Measurements from ENCODE around the gene PSME2. TPM values are rescaled to one million over a fixed set of nuclear protein-coding genes. Genes with fewer than 3 reads are reported as not detected.

Gene PSME2
- total and polyA plus RNA-seq, 9 of the 15 experiments (the other 6 are each of a cell fraction or from before 2014, with no cell fraction given), result 111 to 579 (median 159) TPM

DNA sequence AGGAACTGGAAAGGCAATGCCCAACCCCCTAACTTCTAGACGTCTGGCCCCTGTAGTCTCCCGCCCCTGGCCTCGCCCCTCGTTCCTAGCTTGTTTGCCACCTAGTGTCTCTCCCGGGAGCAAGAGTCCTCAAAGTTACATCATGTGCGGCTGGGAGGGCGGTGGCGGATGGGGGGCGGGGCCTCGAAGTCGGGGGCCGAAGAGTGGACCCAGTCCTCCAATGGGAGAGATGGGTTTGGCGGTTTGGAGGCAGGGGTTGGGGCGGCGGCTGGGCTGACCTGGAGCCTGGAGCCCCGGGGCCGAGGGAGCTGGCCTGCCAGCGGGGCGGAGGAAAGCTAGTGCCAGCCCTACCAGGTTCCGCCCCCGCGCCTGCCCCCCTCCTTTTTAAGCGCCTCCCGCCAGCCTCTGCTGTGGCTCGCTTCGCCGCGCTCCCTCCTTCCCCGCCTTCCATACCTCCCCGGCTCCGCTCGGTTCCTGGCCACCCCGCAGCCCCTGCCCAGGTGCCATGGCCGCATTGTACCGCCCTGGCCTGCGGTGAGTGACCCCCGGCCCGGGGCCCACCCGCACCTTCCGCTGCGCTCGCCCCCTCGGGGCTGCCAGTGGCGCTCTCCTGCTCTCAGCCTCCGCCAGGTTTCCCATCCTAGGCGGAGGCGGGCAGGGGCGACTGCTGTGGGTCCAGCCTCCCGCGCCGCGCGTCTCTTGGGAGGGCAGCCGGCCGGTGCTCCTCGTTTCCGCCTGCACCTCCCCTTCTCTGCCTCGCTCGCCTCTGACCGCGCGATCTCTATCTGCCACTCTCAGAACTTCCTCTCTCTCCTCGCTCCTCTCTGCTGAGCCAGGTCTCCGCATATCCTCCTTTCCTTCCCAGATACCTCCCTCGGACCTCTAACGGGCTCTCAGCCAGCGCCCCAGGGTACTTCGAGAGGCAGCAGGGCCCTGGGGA is 52.2 kb downstream of the PSME2 start, which contains the start of gene PCK2 (continued):
- TF ChIP-seq, protein P1, sequence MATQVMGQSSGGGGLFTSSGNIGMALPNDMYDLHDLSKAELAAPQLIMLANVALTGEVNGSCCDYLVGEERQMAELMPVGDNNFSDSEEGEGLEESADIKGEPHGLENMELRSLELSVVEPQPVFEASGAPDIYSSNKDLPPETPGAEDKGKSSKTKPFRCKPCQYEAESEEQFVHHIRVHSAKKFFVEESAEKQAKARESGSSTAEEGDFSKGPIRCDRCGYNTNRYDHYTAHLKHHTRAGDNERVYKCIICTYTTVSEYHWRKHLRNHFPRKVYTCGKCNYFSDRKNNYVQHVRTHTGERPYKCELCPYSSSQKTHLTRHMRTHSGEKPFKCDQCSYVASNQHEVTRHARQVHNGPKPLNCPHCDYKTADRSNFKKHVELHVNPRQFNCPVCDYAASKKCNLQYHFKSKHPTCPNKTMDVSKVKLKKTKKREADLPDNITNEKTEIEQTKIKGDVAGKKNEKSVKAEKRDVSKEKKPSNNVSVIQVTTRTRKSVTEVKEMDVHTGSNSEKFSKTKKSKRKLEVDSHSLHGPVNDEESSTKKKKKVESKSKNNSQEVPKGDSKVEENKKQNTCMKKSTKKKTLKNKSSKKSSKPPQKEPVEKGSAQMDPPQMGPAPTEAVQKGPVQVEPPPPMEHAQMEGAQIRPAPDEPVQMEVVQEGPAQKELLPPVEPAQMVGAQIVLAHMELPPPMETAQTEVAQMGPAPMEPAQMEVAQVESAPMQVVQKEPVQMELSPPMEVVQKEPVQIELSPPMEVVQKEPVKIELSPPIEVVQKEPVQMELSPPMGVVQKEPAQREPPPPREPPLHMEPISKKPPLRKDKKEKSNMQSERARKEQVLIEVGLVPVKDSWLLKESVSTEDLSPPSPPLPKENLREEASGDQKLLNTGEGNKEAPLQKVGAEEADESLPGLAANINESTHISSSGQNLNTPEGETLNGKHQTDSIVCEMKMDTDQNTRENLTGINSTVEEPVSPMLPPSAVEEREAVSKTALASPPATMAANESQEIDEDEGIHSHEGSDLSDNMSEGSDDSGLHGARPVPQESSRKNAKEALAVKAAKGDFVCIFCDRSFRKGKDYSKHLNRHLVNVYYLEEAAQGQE (IDR thresholded peaks at IDR 0.05; ENCODE audit: borderline replicate concordance), result no peak
- TF ChIP-seq, protein P1 (CRISPR knock-in tag; IDR thresholded peaks at IDR 0.05; ENCODE audit: low read depth), result peak; percentile 45; the same call in 1 of the 2 replicates
- TF ChIP-seq TAF1 (IDR thresholded peaks at IDR 0.05; ENCODE audit: control insufficient read depth, extremely low read depth, insufficient read depth, low read length, severe bottlenecking), result peak; percentile 49
- TF ChIP-seq, protein P2, sequence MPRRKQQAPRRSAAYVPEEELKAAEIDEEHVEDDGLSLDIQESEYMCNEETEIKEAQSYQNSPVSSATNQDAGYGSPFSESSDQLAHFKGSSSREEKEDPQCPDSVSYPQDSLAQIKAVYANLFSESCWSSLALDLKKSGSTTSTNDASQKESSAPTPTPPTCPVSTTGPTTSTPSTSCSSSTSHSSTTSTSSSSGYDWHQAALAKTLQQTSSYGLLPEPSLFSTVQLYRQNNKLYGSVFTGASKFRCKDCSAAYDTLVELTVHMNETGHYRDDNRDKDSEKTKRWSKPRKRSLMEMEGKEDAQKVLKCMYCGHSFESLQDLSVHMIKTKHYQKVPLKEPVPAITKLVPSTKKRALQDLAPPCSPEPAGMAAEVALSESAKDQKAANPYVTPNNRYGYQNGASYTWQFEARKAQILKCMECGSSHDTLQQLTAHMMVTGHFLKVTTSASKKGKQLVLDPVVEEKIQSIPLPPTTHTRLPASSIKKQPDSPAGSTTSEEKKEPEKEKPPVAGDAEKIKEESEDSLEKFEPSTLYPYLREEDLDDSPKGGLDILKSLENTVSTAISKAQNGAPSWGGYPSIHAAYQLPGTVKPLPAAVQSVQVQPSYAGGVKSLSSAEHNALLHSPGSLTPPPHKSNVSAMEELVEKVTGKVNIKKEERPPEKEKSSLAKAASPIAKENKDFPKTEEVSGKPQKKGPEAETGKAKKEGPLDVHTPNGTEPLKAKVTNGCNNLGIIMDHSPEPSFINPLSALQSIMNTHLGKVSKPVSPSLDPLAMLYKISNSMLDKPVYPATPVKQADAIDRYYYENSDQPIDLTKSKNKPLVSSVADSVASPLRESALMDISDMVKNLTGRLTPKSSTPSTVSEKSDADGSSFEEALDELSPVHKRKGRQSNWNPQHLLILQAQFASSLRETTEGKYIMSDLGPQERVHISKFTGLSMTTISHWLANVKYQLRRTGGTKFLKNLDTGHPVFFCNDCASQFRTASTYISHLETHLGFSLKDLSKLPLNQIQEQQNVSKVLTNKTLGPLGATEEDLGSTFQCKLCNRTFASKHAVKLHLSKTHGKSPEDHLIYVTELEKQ (CRISPR knock-in tag; IDR thresholded peaks at IDR 0.05), result no peak
- TF ChIP-seq LCOR (CRISPR knock-in tag; IDR thresholded peaks at IDR 0.05), result peak; percentile 82; the same call in 1 of the 2 replicates
- TF ChIP-seq NCOA4 (IDR thresholded peaks at IDR 0.05; ENCODE audit: partially characterized antibody), result no peak
- TF ChIP-seq NCOA2 (IDR thresholded peaks at IDR 0.05; ENCODE audit: partially characterized antibody in 2 of 2), result no peak
- no peak for TF ChIP-seq TGIF2 (CRISPR knock-in tag; IDR thresholded peaks at IDR 0.05)
- TF ChIP-seq E2F3 (CRISPR knock-in tag; IDR thresholded peaks at IDR 0.05), result peak; percentile 14; the same call in 1 of the 2 replicates
- TF ChIP-seq, protein P3, sequence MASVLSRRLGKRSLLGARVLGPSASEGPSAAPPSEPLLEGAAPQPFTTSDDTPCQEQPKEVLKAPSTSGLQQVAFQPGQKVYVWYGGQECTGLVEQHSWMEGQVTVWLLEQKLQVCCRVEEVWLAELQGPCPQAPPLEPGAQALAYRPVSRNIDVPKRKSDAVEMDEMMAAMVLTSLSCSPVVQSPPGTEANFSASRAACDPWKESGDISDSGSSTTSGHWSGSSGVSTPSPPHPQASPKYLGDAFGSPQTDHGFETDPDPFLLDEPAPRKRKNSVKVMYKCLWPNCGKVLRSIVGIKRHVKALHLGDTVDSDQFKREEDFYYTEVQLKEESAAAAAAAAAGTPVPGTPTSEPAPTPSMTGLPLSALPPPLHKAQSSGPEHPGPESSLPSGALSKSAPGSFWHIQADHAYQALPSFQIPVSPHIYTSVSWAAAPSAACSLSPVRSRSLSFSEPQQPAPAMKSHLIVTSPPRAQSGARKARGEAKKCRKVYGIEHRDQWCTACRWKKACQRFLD (CRISPR knock-in tag; IDR thresholded peaks at IDR 0.05), result no peak
- 0 out of 2 replicates have a peak, but pooled peaks have one; percentile 33 for TF ChIP-seq ZNF830 (CRISPR knock-in tag; IDR thresholded peaks at IDR 0.05)
- no peak for TF ChIP-seq ZNF232 (CRISPR knock-in tag; IDR thresholded peaks at IDR 0.05)

Measured in K562 (cell line).